Measurements from ENCODE around the gene GNAS.

GNAS gene

DNA sequence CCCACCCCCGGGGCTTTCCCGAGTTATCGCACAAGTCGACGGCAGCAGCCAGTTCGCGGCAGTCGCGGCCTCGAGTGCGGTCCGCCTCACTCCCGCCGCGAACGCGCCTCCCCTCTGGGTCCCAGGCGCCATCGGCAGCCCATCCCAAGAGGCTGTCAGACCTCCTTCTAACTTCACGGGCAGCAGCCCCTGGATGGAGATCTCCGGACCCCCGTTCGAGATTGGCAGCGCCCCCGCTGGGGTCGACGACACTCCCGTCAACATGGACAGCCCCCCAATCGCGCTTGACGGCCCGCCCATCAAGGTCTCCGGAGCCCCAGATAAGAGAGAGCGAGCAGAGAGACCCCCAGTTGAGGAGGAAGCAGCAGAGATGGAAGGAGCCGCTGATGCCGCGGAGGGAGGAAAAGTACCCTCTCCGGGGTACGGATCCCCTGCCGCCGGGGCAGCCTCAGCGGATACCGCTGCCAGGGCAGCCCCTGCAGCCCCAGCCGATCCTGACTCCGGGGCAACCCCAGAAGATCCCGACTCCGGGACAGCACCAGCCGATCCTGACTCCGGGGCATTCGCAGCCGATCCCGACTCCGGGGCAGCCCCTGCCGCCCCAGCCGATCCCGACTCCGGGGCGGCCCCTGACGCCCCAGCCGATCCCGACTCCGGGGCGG is 1.6 kb downstream of the GNAS start:
- DNase-seq (ENCODE audit: low spot score) = no peak

DNA sequence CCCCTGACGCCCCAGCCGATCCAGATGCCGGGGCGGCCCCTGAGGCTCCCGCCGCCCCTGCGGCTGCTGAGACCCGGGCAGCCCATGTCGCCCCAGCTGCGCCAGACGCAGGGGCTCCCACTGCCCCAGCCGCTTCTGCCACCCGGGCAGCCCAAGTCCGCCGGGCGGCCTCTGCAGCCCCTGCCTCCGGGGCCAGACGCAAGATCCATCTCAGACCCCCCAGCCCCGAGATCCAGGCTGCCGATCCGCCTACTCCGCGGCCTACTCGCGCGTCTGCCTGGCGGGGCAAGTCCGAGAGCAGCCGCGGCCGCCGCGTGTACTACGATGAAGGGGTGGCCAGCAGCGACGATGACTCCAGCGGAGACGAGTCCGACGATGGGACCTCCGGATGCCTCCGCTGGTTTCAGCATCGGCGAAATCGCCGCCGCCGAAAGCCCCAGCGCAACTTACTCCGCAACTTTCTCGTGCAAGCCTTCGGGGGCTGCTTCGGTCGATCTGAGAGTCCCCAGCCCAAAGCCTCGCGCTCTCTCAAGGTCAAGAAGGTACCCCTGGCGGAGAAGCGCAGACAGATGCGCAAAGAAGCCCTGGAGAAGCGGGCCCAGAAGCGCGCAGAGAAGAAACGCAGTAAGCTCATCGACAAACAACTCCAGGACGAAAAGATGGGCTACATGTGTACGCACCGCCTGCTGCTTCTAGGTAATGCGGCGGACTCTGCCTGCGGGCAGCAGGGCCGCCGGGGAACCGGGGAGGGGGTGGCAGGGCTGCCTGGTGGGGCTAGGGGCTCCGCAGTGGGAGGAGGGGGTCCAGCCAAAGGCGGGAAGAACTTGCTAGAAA is 2.3 kb downstream of the GNAS start:
- DNase-seq (ENCODE audit: low spot score) = no peak

DNA sequence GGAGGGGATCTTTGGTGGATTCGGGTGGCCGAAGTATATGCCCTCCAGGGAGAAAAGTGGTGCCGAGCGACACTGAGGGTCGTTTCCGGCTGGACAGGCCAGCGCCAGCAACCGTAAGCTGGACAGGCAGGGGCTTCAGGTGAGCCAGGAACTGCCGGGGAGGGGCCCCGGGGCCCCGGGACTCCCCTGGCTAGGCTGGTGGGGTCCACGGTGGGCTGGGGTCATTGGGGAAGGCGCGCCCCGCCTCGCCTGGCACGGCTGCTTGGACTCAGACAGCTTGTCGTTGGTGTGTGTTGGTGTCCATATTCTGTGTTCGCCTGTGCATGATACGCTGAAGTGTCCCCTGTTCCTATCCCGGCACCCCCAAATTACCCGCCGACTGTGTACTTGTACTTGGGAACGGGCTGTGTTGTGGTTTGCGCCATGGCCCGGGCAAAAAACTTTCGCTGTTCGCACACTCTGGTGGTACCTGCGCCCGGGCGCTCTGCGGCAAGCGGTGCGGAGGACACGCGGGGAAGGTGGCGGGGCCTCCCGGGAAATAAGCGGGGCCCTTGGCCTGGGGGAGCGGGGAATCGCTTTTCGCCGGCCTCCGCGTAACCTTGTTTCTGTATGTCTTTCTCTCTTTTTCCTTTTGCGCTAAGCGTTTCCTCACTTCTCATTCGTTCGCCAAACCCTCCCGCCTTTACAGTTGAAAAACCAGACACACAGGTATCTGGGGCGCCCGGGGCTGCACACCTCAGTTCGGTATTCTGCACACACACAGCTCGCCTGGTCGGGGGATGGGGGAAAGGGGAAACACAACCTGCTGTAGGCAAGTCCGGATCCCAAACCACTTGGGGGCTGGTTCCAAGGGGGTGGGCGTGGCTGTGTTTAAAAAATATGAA is 3.2 kb downstream of the GNAS start:
- DNase-seq (ENCODE audit: low spot score) = no peak

DNA sequence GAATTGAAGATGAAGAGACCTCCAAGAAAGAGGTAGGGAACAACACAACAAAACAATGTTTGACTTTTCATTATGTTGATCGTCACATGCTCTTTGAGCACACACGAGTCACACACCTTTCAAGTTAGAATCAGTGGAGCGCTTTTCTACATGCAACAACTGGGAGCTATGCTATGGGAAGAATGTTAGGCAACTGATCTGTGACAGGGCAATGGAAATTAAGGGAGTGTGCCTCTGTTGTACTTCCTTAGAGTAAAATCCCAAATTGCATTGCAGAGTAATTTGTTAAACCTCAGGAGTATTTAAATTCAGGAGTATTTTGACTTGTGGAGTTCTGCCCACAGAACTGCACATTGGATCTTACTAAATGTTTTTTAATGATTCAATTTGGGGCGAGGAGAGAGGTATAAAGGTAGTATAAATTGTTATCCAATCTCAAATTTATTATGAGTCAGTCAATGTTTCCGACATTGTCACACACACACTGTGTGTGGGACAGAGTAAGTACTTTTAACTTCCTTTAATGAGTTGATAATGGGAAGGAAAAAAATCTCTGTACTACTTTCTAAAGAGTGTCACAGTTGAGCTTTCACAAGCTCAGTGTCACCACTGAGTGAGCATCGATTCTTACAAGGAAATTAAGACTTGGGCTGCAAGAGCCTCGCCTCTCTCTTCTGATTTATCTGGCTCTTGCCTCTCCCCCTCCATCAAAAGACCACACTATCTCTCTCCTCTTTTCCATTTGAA is 10.7 kb downstream of the GNAS start:
- no peak for DNase-seq (ENCODE audit: low spot score)

DNA sequence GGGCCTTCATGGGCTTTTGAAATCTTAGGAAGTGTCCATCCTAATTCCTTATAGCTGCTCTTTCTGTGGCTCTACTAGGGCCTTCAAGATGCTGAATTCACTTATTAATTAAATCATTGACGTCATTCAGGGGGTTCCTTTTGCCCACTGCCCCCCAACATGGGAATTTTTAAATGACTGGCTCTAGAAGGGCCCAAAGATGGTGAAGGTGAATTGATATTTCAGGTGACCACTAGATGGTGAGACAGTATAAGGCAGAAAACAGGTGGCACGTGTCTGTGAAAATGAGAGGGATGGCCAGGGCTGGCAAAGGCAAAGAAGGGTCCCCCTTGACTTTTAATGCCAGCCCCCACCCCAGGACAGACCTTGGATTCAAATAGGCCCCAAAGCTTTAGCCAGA is 11.8 kb downstream of the GNAS start:
- no peak for DNase-seq (ENCODE audit: low spot score)

DNA sequence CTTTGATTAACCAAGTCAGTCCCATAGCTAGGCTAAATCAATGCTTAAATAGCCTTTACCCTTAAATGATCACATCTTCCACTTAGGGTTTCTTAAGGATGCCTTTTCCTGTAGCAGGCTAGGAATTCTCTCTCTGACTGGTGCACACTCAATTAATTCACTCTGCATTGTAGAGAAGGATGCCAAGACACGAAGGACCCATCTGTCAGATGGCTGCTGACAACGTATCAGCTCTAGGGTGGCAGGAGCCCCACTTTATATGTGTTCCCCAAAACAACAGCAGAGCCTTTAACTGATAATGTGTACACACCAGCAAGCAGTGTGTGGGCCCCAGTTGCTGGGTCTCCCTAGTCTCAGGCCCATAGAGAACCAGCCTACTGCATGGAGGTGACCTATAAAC is 13.3 kb downstream of the GNAS start:
- no peak for DNase-seq (ENCODE audit: low spot score)

DNA sequence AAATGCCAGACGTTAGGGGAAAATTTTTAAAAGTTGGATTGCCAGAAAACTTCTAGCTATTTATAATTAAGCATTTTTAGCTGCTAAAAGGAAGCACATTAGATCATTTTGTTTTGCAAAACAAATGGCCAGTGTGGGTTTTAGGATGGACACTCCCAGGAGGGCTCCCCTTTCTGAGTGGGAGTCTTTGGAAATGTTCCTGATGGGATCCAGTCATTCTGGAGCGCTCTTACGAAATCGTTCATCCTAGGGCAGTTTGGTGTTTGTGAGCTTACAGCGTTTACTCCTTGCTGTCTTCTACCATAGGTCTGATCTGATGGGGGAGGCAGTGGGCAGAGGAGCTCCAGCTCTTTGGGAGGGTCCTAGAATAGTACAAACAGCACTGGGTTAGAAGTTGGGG is 14.7 kb downstream of the GNAS start:
- DNase-seq (ENCODE audit: low spot score) = no peak

DNA sequence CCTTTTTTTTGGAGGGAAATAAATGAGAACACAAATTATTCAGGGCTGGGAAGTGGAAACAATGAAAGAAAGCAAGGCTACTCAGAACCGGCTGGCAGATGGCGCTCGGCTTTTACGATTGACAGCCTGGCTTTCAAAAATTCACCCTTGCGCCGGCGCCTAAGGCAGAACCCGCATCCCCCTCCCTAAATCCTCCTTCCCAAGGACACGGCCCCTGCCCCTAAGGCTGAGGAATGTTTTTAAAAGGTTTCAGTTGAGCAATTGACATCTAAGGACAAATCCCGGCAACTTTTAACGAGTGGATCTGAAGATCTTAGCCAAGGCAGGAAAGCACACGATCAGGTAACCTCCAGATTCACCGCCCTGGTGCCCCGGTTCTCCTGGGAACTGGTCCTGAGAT is 16.3 kb downstream of the GNAS start:
- no peak for DNase-seq (ENCODE audit: low spot score)

DNA sequence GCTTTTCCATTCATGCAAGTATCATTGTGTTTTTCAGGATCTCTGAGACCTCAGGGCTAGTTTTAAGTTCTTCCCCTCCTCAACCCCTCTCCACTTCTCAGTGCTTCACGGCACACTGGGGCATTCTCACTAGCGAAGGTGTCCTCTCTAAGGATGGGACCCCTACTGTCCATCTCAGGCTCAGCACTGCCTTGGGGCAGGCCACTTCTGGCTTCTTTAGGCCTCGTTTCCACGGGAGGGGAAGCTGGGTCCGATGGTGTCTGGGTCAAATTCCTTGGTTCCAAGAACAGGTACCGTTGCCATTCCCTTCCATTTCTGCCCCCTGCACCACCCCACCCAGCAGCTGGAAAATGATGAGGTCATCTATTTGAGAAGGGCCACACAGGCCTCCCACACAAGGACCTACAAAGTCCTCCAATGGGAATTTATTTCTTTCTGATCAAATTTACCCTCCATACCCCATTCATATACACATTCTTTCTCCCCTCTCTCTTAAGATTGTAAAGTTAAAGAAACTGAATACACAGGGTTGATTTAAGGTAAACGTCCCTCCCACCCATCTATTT is 17.2 kb downstream of the GNAS start:
- DNase-seq (ENCODE audit: low spot score) = no peak

DNA sequence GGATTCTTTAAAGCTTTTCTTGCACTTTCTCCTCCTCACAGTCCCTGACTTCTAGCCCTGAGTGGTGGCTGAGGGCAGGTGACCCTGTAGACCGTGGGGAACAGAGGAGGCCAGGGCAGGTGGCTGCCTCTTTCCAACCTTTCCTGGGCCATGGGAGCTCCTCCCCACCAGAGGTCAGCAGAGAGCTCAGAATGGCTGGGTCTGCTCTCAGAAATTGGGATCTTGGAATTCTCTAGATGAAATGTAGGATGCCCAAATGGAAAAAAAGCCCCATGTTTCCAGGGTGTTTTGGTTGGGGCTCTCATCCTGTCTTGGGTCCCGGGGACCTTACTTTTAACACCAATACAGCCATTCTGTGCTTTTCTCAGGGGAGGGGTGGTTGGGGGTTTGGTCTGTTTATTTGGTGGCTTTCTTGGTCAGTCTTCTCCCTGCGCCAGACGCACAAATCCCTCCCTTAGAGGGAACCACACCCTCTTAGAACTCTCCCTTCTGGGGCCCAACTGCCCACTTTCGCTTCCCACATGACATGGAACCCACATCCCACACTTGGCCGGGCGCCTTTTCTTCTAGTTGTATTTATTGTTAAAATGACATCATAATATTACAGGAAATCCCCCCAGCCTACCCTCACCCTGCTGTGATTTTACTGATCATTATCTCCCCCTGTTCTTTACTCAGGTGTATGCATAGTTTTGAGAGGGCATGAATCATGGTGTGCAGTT is 17.9 kb downstream of the GNAS start:
- no peak for DNase-seq (ENCODE audit: low spot score)

DNA sequence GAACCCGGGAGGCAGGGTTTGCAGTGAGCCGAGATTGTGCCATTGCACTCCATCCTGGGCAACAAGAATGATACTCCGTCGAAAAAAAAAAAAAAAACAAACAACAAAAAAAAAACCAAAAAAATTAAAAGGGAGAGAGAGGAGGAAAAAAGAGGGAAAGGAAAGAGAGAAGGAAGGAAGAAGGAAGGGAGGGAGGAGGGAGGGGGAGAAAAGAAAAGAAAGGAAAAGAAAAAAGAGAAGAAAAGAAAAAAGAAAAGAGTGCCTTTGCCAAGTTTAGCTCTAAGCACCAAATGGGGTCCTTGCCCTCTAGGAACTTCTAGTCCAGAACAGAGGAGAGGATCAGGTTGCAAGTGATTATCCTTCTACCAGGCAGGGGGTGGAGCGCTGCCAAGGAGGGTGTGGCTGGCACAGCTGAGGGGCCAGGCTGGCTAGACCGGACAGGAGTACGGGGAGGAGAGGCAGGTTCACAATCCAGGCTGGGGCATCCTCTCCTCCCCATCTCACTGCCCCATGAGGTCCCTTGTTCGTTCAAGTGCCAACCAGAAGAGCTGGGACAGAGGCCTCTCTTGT is 19.1 kb downstream of the GNAS start:
- DNase-seq (ENCODE audit: low spot score) = no peak

DNA sequence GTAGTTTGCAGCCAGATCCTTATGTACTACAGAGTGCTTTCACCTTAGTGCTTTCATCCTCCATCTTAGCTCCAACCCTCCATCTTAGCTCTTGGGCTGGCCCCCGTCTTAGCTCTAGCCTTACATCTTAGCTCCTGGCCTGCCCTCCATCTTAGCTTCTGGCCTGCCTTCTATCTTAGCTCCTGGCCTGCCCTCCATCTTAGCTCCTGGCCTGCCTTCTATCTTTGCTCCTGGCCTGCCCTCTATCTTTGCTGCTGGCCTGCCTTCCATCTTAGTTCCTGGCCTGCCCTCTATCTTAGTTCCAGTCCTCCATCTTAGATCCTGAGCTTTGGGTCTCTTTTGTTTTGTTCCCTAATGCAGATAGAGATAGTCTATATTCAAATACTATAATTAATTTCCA is 22.0 kb downstream of the GNAS start:
- no peak for DNase-seq (ENCODE audit: low spot score)

DNA sequence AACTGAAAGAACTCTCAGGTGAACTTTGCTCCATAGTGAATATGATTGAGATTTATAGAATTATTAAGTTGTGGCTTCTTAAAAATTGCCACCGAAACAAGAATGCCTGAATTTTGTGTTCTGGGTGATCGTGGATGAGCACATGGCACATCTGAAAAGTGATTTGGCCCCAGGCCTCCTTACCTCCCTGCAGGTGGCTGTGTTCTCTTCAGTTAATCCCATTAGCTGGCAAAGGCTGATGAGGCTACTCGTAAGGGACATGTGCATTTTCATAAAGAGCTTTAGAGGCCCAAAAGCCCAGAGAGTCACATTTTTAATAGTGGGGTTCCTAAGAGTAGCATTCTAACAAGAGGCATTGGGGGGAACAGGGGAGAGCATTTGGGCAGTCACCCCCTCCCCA is 22.6 kb downstream of the GNAS start:
- no peak for DNase-seq (ENCODE audit: low spot score)

DNA sequence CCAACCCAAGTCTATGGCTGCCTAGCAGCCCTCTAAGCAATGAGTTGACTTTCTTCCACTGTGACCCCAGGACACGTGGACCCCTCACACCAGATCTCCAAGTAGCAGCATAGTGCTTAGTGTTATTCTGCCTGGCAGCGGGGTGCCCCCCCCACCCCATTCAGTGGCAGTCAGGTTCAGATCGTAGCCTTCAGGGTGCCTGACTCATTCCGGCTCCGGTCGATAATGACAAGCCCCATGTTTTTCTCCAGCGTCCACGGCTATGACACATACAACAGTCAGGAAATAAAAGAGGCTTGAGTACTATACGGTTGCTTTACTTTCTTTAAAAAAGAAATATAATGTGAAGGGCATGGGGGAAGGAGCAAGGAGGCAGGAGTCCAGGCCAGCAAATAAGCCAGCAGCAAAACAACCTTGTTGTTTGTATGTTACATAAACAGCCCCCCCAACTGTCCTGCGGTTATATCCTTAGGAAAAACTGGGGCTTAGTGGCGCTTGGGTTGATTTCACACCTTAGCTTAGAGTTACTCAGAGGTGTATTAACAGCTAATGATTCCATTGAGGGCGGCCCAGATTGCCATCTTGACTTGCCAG is 23.1 kb downstream of the GNAS start:
- DNase-seq (ENCODE audit: low spot score) = no peak

DNA sequence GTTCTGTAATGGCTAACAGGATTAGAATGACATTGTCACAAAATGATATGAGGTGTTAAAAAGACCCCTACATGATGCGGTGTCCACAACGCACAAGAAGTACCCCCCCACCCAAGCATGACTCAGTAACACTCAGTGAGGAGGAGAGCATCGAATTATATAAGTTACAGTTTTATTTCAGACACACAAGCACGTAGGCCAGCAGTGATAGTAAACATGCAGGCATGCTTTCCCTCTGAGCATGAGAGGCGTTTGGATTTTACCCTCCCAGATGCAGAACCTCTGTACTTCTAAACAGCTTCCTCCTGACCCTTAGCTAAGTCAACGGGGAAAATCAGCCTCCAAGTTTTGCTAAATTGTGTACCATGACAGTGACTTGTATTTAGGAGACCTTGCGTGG is 23.9 kb downstream of the GNAS start:
- no peak for DNase-seq (ENCODE audit: low spot score)

DNA sequence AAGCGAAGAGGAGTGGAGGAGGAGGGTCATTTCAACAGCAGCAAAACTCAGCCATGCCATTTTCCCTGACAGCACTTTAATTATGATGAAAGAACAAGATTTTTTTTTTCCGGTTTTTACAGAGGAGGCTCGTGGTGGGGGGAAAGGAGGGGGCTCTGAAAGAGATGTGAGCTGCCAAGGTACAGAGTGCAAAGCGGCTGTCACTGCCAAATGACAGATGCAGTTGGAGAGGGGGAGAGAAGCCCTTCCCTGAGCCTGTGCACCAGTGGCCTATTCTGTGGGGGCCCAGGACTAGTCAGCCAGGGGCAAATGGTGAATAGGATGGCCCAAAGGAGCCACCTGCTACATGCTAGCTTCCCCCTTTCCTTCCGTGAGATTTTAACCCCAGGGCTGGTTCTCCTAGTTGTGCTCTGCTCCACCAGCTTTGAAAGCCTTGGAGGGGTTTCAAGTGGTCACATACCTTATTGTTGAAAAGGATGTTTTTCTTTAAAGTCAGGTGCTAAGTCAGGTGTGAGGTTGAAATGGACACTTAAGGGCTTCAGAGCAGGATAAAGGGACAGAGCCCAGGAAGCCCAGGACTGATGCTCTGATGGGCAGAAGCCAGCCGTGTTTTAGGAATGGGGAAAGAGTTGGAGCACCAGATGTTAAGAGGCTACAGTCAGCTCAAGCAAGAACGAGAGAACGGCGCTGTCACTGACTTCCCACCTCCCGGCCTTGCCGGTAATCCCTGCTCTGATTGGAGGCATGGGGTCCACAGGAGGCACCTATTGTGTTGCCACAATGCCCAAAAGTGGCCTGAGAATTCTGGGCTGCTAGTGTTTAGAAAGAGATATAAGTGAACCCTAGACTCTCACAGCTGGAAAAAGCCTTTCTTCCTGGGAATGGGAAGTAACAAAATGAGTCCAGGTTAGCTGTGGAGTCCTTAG is 24.8 kb downstream of the GNAS start:
- DNase-seq (ENCODE audit: low spot score) = no peak

DNA sequence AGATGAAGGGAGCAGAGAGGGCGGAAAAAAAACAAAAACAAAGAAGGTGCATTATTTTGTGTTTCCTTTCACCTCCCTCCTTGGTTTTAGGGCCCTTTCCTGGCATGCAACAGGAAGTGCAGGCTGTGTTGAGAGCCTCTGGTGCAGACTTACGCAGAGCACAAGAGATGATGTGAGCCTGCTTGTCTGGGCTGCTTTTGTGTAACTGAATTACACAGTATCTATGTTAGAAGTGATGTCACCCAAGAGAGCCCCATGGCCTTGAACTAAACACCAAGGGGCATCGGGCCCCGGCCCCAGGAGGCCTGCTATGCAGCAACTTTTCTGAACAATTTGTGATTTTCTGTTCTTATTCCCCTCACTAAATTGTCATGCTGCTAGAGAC is 25.5 kb downstream of the GNAS start:
- no peak for DNase-seq (ENCODE audit: low spot score)

DNA sequence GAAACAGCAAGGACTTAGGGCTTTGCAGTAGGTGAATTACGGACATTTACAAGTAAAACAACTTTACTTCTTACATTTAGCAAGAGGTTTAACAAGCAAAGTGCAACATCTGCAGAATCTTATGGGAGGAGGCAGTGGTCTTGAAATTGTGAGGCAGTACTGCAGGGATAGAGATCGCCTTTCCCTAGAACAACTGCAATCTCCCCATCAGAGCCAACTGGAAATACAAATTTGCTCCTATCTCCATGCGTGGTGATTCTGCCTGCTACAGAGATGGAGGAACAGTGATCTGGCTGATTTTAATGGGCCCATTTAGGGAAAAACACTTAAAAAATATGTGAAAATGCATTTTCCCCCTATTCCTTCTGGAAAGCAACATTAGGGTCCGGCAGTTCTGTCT is 25.9 kb downstream of the GNAS start:
- no peak for DNase-seq (ENCODE audit: low spot score)

DNA sequence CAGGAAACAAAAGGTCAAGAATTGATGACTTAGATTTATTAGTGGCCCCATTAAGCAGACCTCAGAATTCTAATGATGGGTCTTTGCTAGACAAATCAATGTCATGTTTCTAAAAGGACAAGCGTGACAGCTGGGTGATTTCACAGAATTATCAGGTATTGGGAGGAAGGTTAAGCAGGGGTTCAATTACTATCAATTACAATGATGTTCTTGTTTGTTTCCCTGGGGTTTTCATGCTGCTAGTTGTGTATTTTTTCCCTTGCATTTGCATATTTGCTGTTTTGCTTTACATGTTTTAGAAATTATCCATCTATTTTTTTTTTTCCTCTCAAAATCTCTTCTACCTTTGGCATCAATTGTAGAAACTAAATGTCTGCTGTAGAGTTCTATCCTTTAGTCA is 27.9 kb downstream of the GNAS start:
- DNase-seq (ENCODE audit: low spot score) = no peak

Data from kidney capillary endothelial cell (primary cell).